RWPE2 (cell line): ENCODE measurements around the gene SAP30.

Experiments used
- ATAC-seq: fragments of 200-7000 bp; cut with Tn5 transposase; 3 replicates; pipeline ENCODE4 v1.9.1; 2021; ENCODE audit warnings: low read depth
- DNase-seq: peaks from one replicate; pipeline ENCODE4 v3.0.0-alpha.2; 2020; ENCODE audit warnings: low spot score
- H3K27ac ChIP-seq: fragments of 450-650 bp; 2 replicates; pipeline ENCODE4 v1.5.1; 2017; ENCODE audit warnings: mild to moderate bottlenecking; ENCODE audit not compliant: poor library complexity, severe bottlenecking
- H3K27me3 ChIP-seq: fragments of 250-450 bp; sonication (Bioruptor Pico); 2 replicates; pipeline ENCODE4 v1.5.1; 2021; ENCODE audit warnings: mild to moderate bottlenecking, moderate library complexity; ENCODE audit not compliant: insufficient read depth, poor library complexity, severe bottlenecking
- H3K36me3 ChIP-seq: fragments of 250-450 bp; sonication (Bioruptor Pico); 2 replicates; pipeline ENCODE4 v1.5.1; 2020; ENCODE audit warnings: low read depth, mild to moderate bottlenecking, moderate library complexity
- H3K4me1 ChIP-seq: fragments of 250-450 bp; sonication (Bioruptor Pico); 2 replicates; pipeline ENCODE4 v1.5.1; 2021; ENCODE audit warnings: mild to moderate bottlenecking, moderate library complexity; ENCODE audit not compliant: insufficient read depth, poor library complexity, severe bottlenecking
- H3K4me3 ChIP-seq: fragments of 250-450 bp; sonication (Bioruptor Pico); 2 replicates; pipeline ENCODE4 v1.5.1; 2021; ENCODE audit warnings: mild to moderate bottlenecking, moderate library complexity; ENCODE audit not compliant: severe bottlenecking
- H3K9me3 ChIP-seq: fragments of 250-450 bp; sonication (Bioruptor Pico); 2 replicates; pipeline ENCODE4 v1.5.1; 2021; ENCODE audit warnings: mild to moderate bottlenecking, moderate library complexity; ENCODE audit not compliant: severe bottlenecking
- CTCF ChIP-seq: fragments of 450-650 bp; IDR thresholded peaks from one replicate; pipeline ENCODE4 v1.5.1; 2017; ENCODE audit warnings: mild to moderate bottlenecking, moderate library complexity; ENCODE audit not compliant: poor library complexity, severe bottlenecking

Gene SAP30

GRCh38 chr4:173426064-173426463 is 55.3 kb downstream of the SAP30 start:
- H3K9me3 ChIP-seq, result no peaks in the 10 kb centered on the region
- no peaks in the 10 kb centered on the region for H3K36me3 ChIP-seq
- H3K27me3 ChIP-seq, result no peaks in the 10 kb centered on the region
- DNase-seq (no peak), ATAC-seq (no peak)
- H3K27ac ChIP-seq, result no peak overlapping the region
- no peaks in the 10 kb centered on the region for H3K4me1 ChIP-seq
- TF ChIP-seq CTCF, result no peak
- H3K4me3 ChIP-seq, result no peak overlapping the region
